NCI-H2196 (cell line): ENCODE results near the gene MAP2.

Experiments
- DNase-seq: peaks from one replicate; lab custom pipeline; 2025; ENCODE audit not compliant: unreplicated experiment; lab: John Stamatoyannopoulos, UW

The MAP2 gene

GRCh38 chr2:209688385-209688784 is 264.5 kb downstream of the MAP2 start:
- no peak for DNase-seq

GRCh38 chr2:209690029-209690754 is 266.3 kb downstream of the MAP2 start:
- no peak for DNase-seq

- no peak for DNase-seq
Observed at GRCh38 chr2:209694748-209695147, 270.9 kb downstream of the MAP2 start.

DNA sequence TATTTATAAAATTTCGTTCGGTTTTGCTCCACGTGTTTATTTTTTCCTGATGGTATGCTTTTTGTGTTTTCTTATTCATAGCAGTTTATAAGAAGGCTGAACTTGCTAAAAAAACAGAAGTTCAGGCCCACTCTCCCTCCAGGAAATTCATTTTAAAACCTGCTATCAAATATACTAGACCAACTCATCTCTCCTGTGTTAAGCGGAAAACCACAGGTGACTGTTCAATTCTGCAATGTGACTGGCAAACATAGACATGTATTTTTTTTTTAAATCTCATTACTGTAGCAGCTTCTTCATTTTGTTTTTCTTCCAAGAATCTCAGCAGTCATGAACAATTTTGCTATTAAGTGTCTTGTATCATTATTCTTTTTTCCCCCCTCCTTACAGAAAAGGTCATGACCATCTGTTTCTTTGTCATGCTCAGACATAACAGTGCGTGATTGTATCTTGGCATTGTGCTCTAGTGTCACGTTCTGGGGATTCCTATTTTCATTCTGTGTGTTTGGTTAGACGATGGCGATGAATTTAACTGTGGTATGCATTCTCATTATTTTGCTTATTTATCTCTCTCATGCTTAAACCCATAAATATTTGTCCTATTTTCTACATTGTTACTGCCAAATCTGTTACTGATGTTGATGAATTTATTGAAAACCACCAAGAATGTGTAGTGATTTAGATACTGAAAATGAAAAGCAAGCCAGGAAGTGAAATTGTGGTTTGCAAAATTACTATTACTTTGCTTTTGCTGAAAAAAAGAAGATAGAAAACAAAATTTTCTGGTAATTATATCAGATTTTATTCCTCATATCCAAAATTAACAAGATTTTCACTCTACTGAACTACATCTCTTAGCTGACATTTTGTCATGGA is 273.2 kb downstream of the MAP2 start:
- DNase-seq: no peak

GRCh38 chr2:209702775-209703174 is 278.9 kb downstream of the MAP2 start:
- no peak for DNase-seq

GRCh38 chr2:209713219-209713618 is 289.4 kb downstream of the MAP2 start:
- DNase-seq: no peak

- no peak for DNase-seq
Observed at GRCh38 chr2:209719034-209719433, 295.2 kb downstream of the MAP2 start.

DNA sequence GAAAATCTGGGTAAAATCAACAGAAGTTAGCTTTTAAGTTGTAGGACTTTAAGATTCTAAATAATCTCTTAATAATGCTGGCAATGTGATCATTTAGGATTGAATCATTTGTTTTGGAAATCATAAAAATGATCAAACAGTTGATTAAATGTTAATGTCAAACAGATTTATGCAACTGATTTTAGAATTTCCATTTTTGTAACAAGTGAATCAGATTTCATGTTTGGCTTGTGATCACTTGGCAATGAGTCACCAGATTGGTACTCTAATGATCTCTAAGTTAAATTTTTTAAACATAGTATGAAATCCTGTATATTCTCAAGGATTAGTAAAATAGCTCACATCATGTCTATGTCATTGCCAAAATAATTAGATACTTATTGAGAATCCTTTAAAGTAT is 297.6 kb downstream of the MAP2 start:
- no peak for DNase-seq

DNA sequence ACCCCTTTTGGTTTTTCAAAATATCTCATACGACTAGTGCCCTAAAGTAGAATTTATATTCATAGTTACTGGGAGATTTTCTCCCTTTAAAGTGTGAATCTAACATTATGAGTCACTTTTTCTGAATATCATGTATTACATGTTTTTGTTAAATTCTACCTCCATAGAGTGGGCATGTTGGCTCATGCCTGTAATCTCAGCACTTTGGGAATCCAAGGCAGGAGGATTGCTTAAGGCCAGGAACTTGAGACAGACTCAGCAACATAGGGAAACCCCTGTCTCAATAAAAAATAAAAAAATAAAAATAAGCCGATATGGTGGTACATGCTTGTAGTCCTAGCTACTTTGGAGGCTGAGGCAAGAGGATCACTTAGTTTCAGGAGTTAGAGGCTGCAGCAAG is 302.5 kb downstream of the MAP2 start:
- DNase-seq: no peak

GRCh38 chr2:209727077-209727476 is 303.2 kb downstream of the MAP2 start:
- DNase-seq: no peak

DNA sequence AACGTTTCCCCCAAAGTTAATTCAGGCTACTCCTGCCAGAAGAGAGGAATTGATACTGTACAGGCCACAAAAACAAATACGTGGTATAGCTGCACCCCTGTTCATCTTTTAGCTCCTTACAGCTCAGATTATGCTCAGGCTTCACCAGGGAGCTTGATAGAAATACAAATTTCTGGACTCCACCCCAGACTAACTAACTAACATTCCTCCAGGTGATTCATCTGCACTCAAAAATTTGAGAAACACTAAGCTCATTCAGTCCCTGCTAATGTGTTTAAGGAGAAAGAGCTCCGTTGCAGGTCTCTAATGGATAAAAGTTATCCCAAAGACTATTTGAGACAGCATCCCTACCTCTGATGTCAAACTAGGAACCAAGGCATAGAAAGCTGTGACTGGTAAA is 311.0 kb downstream of the MAP2 start:
- no peak for DNase-seq

DNA sequence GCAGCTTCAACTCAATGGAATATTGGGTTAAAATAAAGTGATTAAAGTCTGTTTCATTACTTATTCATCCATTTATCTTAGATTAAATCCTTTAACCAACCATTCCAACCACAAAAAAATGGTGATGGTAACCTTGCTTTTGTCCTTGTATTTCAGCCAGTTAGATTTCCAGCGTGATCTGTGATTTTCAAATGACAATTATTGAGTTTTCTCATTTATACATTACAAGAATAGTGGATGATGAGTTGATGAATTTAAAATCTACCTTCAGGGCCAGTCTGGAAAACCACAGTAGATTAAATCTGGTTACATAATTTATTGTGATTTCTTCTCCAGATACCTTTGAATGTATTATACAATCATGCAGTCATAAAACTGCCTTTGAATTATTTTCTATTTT is 318.1 kb downstream of the MAP2 start:
- DNase-seq: no peak

DNA sequence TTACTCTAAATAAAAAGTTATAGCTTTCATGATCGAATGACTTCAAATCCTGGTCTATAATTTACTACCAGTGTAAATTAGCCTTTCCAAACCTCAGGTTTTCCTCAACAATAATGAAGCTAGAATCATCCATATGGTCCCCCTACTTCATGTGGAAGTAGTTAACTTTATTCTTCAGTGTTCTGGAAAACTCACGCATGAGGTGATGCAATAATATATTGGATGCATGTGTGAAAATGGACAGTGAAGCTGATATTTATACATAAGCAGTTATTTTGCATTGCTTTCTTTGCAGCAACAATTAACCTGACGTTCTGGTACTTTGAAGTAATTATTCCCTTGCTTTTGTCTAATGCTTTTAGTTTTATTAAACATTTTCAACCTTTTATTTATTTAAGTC is 329.2 kb downstream of the MAP2 start:
- DNase-seq: no peak

DNA sequence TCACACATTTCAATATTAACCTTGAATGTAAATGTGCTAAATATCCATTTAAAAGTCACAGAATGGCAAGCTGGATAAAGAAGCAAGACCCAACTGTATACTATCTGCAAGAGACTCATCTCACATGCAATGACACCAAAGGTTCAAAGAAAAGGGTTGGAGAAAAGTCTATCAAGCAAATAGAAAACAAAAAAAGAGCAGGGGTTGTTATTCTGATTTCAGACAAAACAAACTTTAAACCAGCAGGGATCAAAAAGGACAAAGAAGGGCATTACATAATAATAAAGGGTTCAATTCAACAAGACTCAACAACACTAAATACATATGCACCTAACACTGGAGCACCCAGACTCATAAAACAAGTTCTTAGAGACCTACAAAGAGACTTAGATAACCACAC is 333.3 kb downstream of the MAP2 start:
- no peak for DNase-seq

- DNase-seq: no peak
Observed at GRCh38 chr2:209761566-209761965, 337.7 kb downstream of the MAP2 start.

DNA sequence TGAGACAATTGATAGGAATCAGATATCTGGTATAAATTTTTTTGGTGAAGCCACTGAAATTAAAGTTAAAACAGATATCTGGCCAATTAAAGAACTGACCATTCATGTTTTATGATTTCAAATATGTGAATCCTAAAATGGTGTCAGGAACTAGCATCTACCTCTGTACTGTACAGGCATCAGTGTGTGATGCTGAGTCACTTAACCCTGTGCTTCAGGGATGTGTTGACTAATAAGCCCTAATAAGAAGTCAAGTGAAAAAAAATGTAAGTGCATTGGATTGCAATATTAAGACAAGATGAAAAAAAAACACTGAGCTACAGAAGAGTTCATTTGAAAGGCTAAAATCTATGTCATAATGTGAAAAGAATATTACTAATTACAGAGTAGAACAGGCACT is 338.7 kb downstream of the MAP2 start:
- DNase-seq: no peak

GRCh38 chr2:209763106-209763505 is 339.3 kb downstream of the MAP2 start:
- no peak for DNase-seq

DNA sequence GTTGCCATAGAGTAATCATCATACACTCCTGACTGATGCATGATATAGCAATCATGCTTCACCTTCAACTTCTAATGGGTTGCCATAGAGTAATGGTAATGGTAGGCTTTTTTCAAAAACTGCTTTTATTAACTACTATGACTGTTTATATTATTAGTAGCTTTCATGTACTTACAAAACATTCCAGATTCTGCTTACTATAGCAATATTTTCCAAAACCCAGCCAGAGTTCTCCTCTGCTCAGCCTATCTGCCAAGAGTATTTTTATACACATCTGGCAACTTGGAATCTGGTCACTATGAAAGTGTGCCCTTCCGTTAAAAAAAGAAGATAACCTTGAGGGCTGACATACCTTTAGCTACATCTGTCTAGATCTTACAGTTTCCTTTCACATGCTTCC is 342.8 kb downstream of the MAP2 start:
- no peak for DNase-seq

GRCh38 chr2:209767316-209767715 is 343.5 kb downstream of the MAP2 start:
- DNase-seq: no peak

DNA sequence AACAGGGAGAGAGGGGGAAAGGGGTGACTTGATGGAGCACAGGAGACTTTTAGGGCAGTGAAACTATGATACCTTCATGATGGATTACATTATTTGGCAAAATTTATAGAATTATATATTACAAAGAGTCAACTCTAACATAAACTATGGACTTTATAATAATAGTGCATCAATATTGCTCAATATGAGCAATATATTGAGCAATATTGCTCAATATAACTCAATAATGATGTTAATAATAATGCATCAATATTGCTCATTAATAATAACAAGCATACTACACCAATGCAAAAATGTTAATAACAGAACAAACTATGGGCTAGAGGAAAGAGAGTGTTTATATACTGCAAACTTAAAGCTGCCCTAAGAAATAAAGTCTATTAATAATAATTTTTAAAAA is 344.7 kb downstream of the MAP2 start:
- DNase-seq: no peak

GRCh38 chr2:209771474-209772289 is 347.8 kb downstream of the MAP2 start, which contains the start of gene UNC80:
UNC80 (plus strand) TSS chr2:209771832; CDS start chr2:209772073, 241 bp downstream.
- DNase-seq: peak; percentile 67
